H1 (cell line): Measurements from ENCODE around the gene MRRF. TPM values are rescaled to one million over a fixed set of nuclear protein-coding genes. Genes with fewer than 3 reads are reported as not detected.

Source experiments
- CTCF ChIA-PET: fragments of 300-600 bp; sonication (Branson Sonifier 250); formaldehyde crosslinking; loops from one replicate; lab custom pipeline; 2021; ENCODE audit not compliant: partially characterized antibody; lab: Charles Lee
- POLR2A ChIA-PET: fragments of 300-600 bp; sonication (Branson Sonifier 250); formaldehyde crosslinking; loops from one replicate; lab custom pipeline; 2021; ENCODE audit warnings: inconsistent platforms; ENCODE audit not compliant: partially characterized antibody; lab: Charles Lee
- DNase-seq, 2 experiments: peaks; one replicate each; pipeline versions ENCODE4 v3.0.0 to v3.0.0-alpha.2; 2010 to 2022; ENCODE audit warnings: low spot score in 2 of 2, low read depth in 1 of 2, mixed read lengths in 1 of 2
- FAIRE-seq: peaks from 2 replicates; lab custom pipeline; 2011; peaks lifted over from hg19 to GRCh38; lab: Jason Lieb, UNC
- H2AFZ ChIP-seq: 2 replicates; pipeline ENCODE4 v1.8.1; 2012; ENCODE audit warnings: low read length, inconsistent platforms
- H2AK5ac ChIP-seq: 2 replicates; pipeline ENCODE4 v1.6.1; 2013; ENCODE audit warnings: low read depth, low read length
- H2BK120ac ChIP-seq: replicated peaks from 2 replicates; pipeline ENCODE3; 2013; ENCODE audit warnings: low read depth, low read length, inconsistent platforms
- H2BK12ac ChIP-seq: 2 replicates; pipeline ENCODE4 v1.6.1; 2013; ENCODE audit warnings: low read depth, low read length
- H2BK15ac ChIP-seq: 2 replicates; pipeline ENCODE4 v1.6.1; 2013; ENCODE audit warnings: low read length
- H2BK20ac ChIP-seq: 2 replicates; pipeline ENCODE4 v1.6.1; 2013; ENCODE audit warnings: low read length
- H2BK5ac ChIP-seq: 2 replicates; pipeline ENCODE4 v1.6.1; 2013; ENCODE audit warnings: low read depth, low read length
- H3K14ac ChIP-seq: 2 replicates; pipeline ENCODE4 v1.6.1; 2013; ENCODE audit warnings: inconsistent platforms; ENCODE audit not compliant: insufficient read length
- H3K18ac ChIP-seq: 2 replicates; pipeline ENCODE4 v1.6.1; 2013; ENCODE audit warnings: low read length; ENCODE audit errors: extremely low read depth
- H3K23ac ChIP-seq: 2 replicates; pipeline ENCODE4 v1.6.1; 2013; ENCODE audit warnings: inconsistent platforms; ENCODE audit not compliant: insufficient read length
- H3K23me2 ChIP-seq: 2 replicates; pipeline ENCODE4 v1.6.1; 2013; ENCODE audit warnings: low read depth, low read length
- H3K27ac ChIP-seq: 2 replicates; pipeline ENCODE4 v1.6.1; 2011; ENCODE audit warnings: low read depth, low read length, inconsistent platforms
- H3K27me3 ChIP-seq, 4 experiments: replicated peaks in 1 of 4; 1 replicate in 1 of 4; 2 replicates in 3 of 4; pipeline versions ENCODE4 v1.6.1 to v1.8.1; 2011 to 2013; ENCODE audit warnings: low read length in 3 of 4, mild to moderate bottlenecking in 3 of 4, inconsistent platforms in 2 of 4, mixed read lengths in 2 of 4, moderate library complexity in 1 of 4; ENCODE audit not compliant: control insufficient read depth in 3 of 4, insufficient read depth in 3 of 4; ENCODE audit errors: extremely low read depth in 1 of 4
- H3K36me3 ChIP-seq, 4 experiments: 2 replicates each; pipeline versions ENCODE4 v1.6.1 to v1.8.1; 2011 to 2013; ENCODE audit warnings: mild to moderate bottlenecking in 4 of 4, low read length in 3 of 4, moderate library complexity in 2 of 4, control low read depth in 1 of 4, inconsistent platforms in 1 of 4; ENCODE audit not compliant: insufficient read depth in 4 of 4, control insufficient read depth in 2 of 4
- H3K4ac ChIP-seq: replicated peaks from 2 replicates; pipeline ENCODE3; 2013; ENCODE audit warnings: low read length, low read depth, mixed read lengths, inconsistent platforms; ENCODE audit not compliant: insufficient read length
- H3K4me1 ChIP-seq, 4 experiments: replicated peaks in 1 of 4; 1 replicate in 1 of 4; 2 replicates in 3 of 4; pipeline versions ENCODE4 v1.6.1 to v1.8.1; 2011 to 2013; ENCODE audit warnings: low read length in 3 of 4, inconsistent platforms in 2 of 4, mixed read lengths in 1 of 4; ENCODE audit not compliant: insufficient read depth in 4 of 4, control insufficient read depth in 3 of 4
- H3K4me2 ChIP-seq, 2 experiments: 2 replicates each; pipeline versions ENCODE4 v1.6.1 to v1.8.1; 2011 to 2013; ENCODE audit warnings: low read depth in 2 of 2, low read length in 2 of 2, control low read depth in 1 of 2, inconsistent platforms in 1 of 2, mild to moderate bottlenecking in 1 of 2; ENCODE audit not compliant: insufficient read depth in 1 of 2
- H3K4me3 ChIP-seq, 4 experiments: fragments of 200-600, 300-600 bp in 1 of 4; sonication (generic), shearing (Covaris generic), sonication (Bioruptor Twin) in 1 of 4; 2 replicates each; pipeline versions ENCODE4 v1.5.1 to v1.8.1; 2011 to 2016; ENCODE audit warnings: low read length in 4 of 4, low read depth in 3 of 4, control low read depth in 2 of 4, inconsistent platforms in 2 of 4, mild to moderate bottlenecking in 2 of 4, mixed read lengths in 1 of 4, moderate library complexity in 1 of 4; ENCODE audit not compliant: insufficient read depth in 2 of 4; ENCODE audit errors: extremely low read depth in 1 of 4
- H3K56ac ChIP-seq: replicated peaks from 2 replicates; pipeline ENCODE3; 2013; ENCODE audit warnings: low read depth, mild to moderate bottlenecking, mixed read lengths, low read length, inconsistent platforms; ENCODE audit not compliant: insufficient read length
- H3K79me1 ChIP-seq: 2 replicates; pipeline ENCODE4 v1.6.1; 2013; ENCODE audit warnings: low read depth, low read length, control low read depth
- H3K79me2 ChIP-seq, 2 experiments: 2 replicates each; pipeline versions ENCODE4 v1.6.1 to v1.8.1; 2012 to 2013; ENCODE audit warnings: low read length in 2 of 2, mild to moderate bottlenecking in 2 of 2, inconsistent platforms in 1 of 2; ENCODE audit not compliant: insufficient read depth in 2 of 2, control insufficient read depth in 1 of 2
- H3K9ac ChIP-seq, 4 experiments: replicated peaks in 1 of 4; 1 replicate in 1 of 4; 2 replicates in 3 of 4; pipeline versions ENCODE4 v1.6.1 to v1.8.1; 2011 to 2013; ENCODE audit warnings: low read depth in 3 of 4, low read length in 3 of 4, control low read depth in 2 of 4, mild to moderate bottlenecking in 2 of 4, moderate library complexity in 2 of 4, inconsistent platforms in 1 of 4; ENCODE audit errors: extremely low read depth in 1 of 4
- H3K9me3 ChIP-seq, 2 experiments: 2 replicates each; pipeline versions ENCODE4 v1.6.1 to v1.8.1; 2012 to 2013; ENCODE audit warnings: mild to moderate bottlenecking in 2 of 2, moderate library complexity in 2 of 2, control low read depth in 1 of 2, inconsistent platforms in 1 of 2, low read depth in 1 of 2, low read length in 1 of 2, mixed read lengths in 1 of 2; ENCODE audit not compliant: insufficient read depth in 2 of 2
- H4K20me1 ChIP-seq, 2 experiments: replicated peaks in 1 of 2; 2 replicates each; pipeline versions ENCODE3 to v1.8.1; 2011 to 2013; ENCODE audit warnings: inconsistent platforms in 2 of 2, low read length in 2 of 2, mild to moderate bottlenecking in 1 of 2; ENCODE audit not compliant: insufficient read depth in 2 of 2, control insufficient read depth in 1 of 2
- H4K5ac ChIP-seq: 2 replicates; pipeline ENCODE4 v1.6.1; 2013; ENCODE audit warnings: low read length, low read depth, mixed read lengths, inconsistent platforms; ENCODE audit not compliant: insufficient read length
- H4K8ac ChIP-seq: 2 replicates; pipeline ENCODE4 v1.8.0; 2013; ENCODE audit warnings: mild to moderate bottlenecking, moderate library complexity, low read length, inconsistent platforms; ENCODE audit not compliant: insufficient read depth; ENCODE audit errors: extremely low read depth
- H4K91ac ChIP-seq: replicated peaks from 2 replicates; pipeline ENCODE3; 2013; ENCODE audit warnings: low read length, mixed read lengths, inconsistent platforms; ENCODE audit not compliant: insufficient read length
- GABPA ChIP-seq: IDR thresholded peaks from 2 replicates; pipeline ENCODE4 v1.6.1; 2011; ENCODE audit warnings: mild to moderate bottlenecking, low read length, moderate library complexity, borderline replicate concordance; ENCODE audit not compliant: insufficient read depth
- HDAC2 ChIP-seq, 2 experiments: fragments of 300-600 bp in 1 of 2; sonication (generic) in 1 of 2; IDR thresholded peaks; 2 replicates each; pipeline ENCODE4 v1.6.1; 2011 to 2012; ENCODE audit warnings: low read depth in 2 of 2, low read length in 2 of 2, mild to moderate bottlenecking in 2 of 2, moderate library complexity in 2 of 2, borderline replicate concordance in 1 of 2, inconsistent platforms in 1 of 2
- KDM1A ChIP-seq: fragments of 200-600, 300-600 bp; sonication (generic); IDR thresholded peaks from 2 replicates; pipeline ENCODE4 v1.7.1; 2016; ENCODE audit warnings: mild to moderate bottlenecking, low read length, borderline replicate concordance
- RNF2 ChIP-seq: fragments of 200-900, 300-1000 bp; sonication (generic); IDR thresholded peaks from 2 replicates; pipeline ENCODE4 v1.7.1; 2016; ENCODE audit warnings: borderline replicate concordance, low read depth, mild to moderate bottlenecking, antibody characterized with exemption, low read length; ENCODE audit not compliant: poor library complexity, severe bottlenecking; ENCODE audit errors: missing control alignments
- SAP30 ChIP-seq: fragments of 300-600 bp; sonication (generic); IDR thresholded peaks from 2 replicates; pipeline ENCODE4 v1.7.1; 2012; ENCODE audit warnings: low read length, moderate library complexity, mild to moderate bottlenecking, inconsistent platforms; ENCODE audit not compliant: insufficient read depth, insufficient replicate concordance
- SP1 ChIP-seq: IDR thresholded peaks from 2 replicates; pipeline ENCODE4 v1.6.1; 2011; ENCODE audit warnings: low read depth, low read length
- YY1 ChIP-seq: IDR thresholded peaks from 2 replicates; pipeline ENCODE4 v1.6.1; 2011; ENCODE audit warnings: low read depth, mild to moderate bottlenecking, low read length
- WGBS, 2 experiments: shearing (Covaris generic) in 1 of 2; methylation state at CpG; one replicate each; pipeline versions ENCODE4 v1.1.6 to v1.1.7; 2013 to 2015; ENCODE audit warnings: low lambda C conversion rate in 2 of 2, mixed read lengths in 2 of 2, inconsistent platforms in 1 of 2, low coverage in 1 of 2, missing lambda C conversion rate in 1 of 2; ENCODE audit not compliant: insufficient replicate concordance in 2 of 2, insufficient coverage in 1 of 2, insufficient read length in 1 of 2; ENCODE audit errors: extremely low coverage in 1 of 2, missing lambda C conversion rate in 1 of 2; 5-methylcytosine and 5-hydroxymethylcytosine counted together
- polyA plus RNA-seq, 7 experiments: library from polyadenylated mRNA; depleted of rRNA in 3 of 7; stranded (reverse) in 5 of 7; unstranded in 2 of 7; fragments of >200 nt in 5 of 7; fragments of 200-250 nt in 2 of 7; gene quantifications; 1 replicate in 5 of 7; 2 replicates in 1 of 7; 4 replicates in 1 of 7; pipeline versions ENCODE4 v1.2.1 to v1.2.3, GENCODE V29; 2011 to 2013; ENCODE audit warnings: missing spikeins in 2 of 7, mixed read lengths in 2 of 7
- total RNA-seq: library from RNA; stranded (reverse); fragmentation: NEBNext Ultra II Directional; extraction: Animal tissue kit (Norgen Biotek cat#: 25700); gene quantifications from 2 replicates; pipeline ENCODE4 v1.2.1, GENCODE V29; 2021

The MRRF gene
- total and polyA plus RNA-seq, 2 of the 8 experiments (the other 6 are each of a cell fraction or from before 2014, with no cell fraction given), result 29.4 to 47.8 TPM

DNA sequence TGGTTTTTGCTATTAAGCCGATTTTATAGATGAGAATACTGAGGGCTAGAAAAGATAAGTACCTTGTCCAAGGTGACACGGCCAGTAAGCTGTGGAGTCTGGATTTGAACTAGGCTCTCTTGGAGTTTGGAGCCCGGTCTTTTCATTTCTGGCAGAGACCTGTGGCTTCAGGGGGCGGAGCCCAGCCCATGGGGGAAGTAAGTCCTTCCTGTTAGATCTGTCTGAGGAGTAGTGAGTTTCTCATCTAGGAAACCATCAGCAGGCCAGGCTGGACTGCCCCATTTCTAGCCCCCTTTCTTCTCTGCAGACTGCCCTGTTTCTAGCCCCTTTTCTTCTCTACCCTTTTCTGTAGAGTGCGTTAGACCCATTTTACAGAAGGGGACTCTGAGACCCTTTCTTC, 105.6 kb downstream of the MRRF start:
- H2AFZ ChIP-seq, result no peak overlapping the region
- H2BK15ac ChIP-seq, result no peak overlapping the region

More for the DNA sequence above, 105.6 kb downstream of the MRRF start:
- Histone ChIP-seq H4K5ac (no peak overlapping the region), H3K9me3 (no peaks in the 10 kb centered on the region), H3K23me2 (peaks cover 8% of the 10 kb centered on the region), H3K23ac (no peak overlapping the region), H3K79me1 (no peaks in the 10 kb centered on the region), H3K27me3 (peaks cover 5 to 45% (median 36%) of the 10 kb centered on the region in 4 experiments), H2BK120ac (no peak overlapping the region), H3K9ac (no peak overlapping the region), H4K20me1 (no peaks in the 10 kb centered on the region), H3K79me2 (no peaks in the 10 kb centered on the region), H2BK20ac (no peak overlapping the region), H3K18ac (no peak overlapping the region), H3K14ac (no peak overlapping the region), H3K4ac (no peak overlapping the region), H4K8ac (no peak overlapping the region), H2BK12ac (no peak overlapping the region), H3K27ac (no peak overlapping the region), H3K4me2 (peak overlapping the region; percentile 78), H2AK5ac (no peak overlapping the region), H3K4me3 (peak overlapping the region; percentile 38 to 71 (median 52); a peak in 6 of 8 replicates), H2BK5ac (no peak overlapping the region), H3K36me3 (no peaks in the 10 kb centered on the region), H3K4me1 (peaks cover 6 to 13% (median 10%) of the 10 kb centered on the region in 4 experiments), H3K56ac (no peak overlapping the region), H4K91ac (no peak overlapping the region)
- TF ChIP-seq SAP30 (no peak), YY1 (no peak), KDM1A (0 out of 2 replicates have a peak, but pooled peaks have one; percentile 45), HDAC2 (IDR thresholded peaks at IDR 0.05; ENCODE audit: borderline replicate concordance in 1 of 2, low read depth in 2 of 2, low read length in 2 of 2) (no peak), SP1 (no peak), GABPA (no peak), RNF2 (no peak)
- WGBS, 2 experiments, result 69% methylated on average over 5 of the region's 5 CpGs; no CpG with 5 or more reads in 1 of the 2 experiments
- DNase-seq, result no peak
- CTCF ChIA-PET, result interaction anchor here (1.2 to 6.1 kb wide), 3 partner anchors 14 to 247 kb away, joined by 4 to 42 read pairs (median 4); no protein-coding TSS in a partner anchor
- POLR2A ChIA-PET, result interaction anchor here (1.7 to 1.8 kb wide), 2 partner anchors 14 to 241 kb away, joined by 3 to 5 read pairs; no protein-coding TSS in a partner anchor
- FAIRE-seq, result no peak
